Kidney (tissue), 14 donors: ENCODE results near the gene JAM3. TPM values are rescaled to one million over a fixed set of nuclear protein-coding genes. Genes with fewer than 3 reads are reported as not detected.

Experiments
- DNase-seq, 5 donors: peaks; one replicate each; pipeline ENCODE4 v3.0.0-alpha.2; 2013 to 2020
- FAIRE-seq: peaks from 2 replicates; lab custom pipeline; 2012; peaks lifted over from hg19 to GRCh38; lab: Jason Lieb, UNC
- H3K27ac ChIP-seq, 2 donors: one replicate each; pipeline ENCODE4 v1.7.0; 2013; ENCODE audit warnings: low read depth in 2 of 2, low read length in 2 of 2, inconsistent platforms in 1 of 2
- H3K27me3 ChIP-seq: one replicate; pipeline ENCODE4 v1.7.1; 2013; ENCODE audit warnings: low read length, inconsistent platforms; ENCODE audit not compliant: control insufficient read depth, insufficient read depth
- H3K36me3 ChIP-seq, 3 donors: one replicate each; pipeline versions ENCODE4 v1.7.0 to v1.7.1; 2013; ENCODE audit warnings: low read length in 3 of 3, control low read depth in 1 of 3, inconsistent platforms in 1 of 3; ENCODE audit not compliant: insufficient read depth in 3 of 3, control insufficient read depth in 2 of 3
- H3K4me1 ChIP-seq, 3 donors: one replicate each; pipeline versions ENCODE4 v1.7.0 to v1.7.1; 2013; ENCODE audit warnings: low read length in 3 of 3, inconsistent platforms in 1 of 3, low read depth in 1 of 3; ENCODE audit not compliant: control insufficient read depth in 2 of 3, insufficient read depth in 2 of 3
- H3K4me3 ChIP-seq, 3 donors: one replicate each; pipeline versions ENCODE4 v1.7.0 to v1.8.1; 2013; ENCODE audit warnings: low read length in 3 of 3, control low read depth in 1 of 3, inconsistent platforms in 1 of 3
- H3K9ac ChIP-seq, 3 donors: one replicate each; pipeline versions ENCODE4 v1.7.0 to v1.7.1; 2013; ENCODE audit warnings: low read length in 3 of 3, control low read depth in 1 of 3, inconsistent platforms in 1 of 3
- H3K9me3 ChIP-seq, 3 donors: one replicate each; pipeline versions ENCODE4 v1.7.0 to v1.7.1; 2013; ENCODE audit warnings: low read length in 3 of 3, control low read depth in 1 of 3, inconsistent platforms in 1 of 3; ENCODE audit not compliant: control insufficient read depth in 2 of 3, insufficient read depth in 1 of 3
- intact Hi-C: fragments of 100-400 bp; cut with DNase I; formaldehyde crosslinking; loops from one replicate; pipeline ENCODE4 v1.11.1; 2022
- polyA plus RNA-seq: library from polyadenylated mRNA; stranded (reverse); fragments of 350-450 nt; fragmentation: Illumina TruSeq; extraction: RNeasy Lipid Tissue Mini Kit (QIAGEN cat#74804); gene quantifications from one replicate; pipeline ENCODE4 v1.2.3, GENCODE V29; 2014; ENCODE audit warnings: low read depth, low replicate concordance; ENCODE audit not compliant: insufficient read depth
- total RNA-seq: library from RNA; stranded (reverse); fragmentation: NEBNext Ultra II Directional; extraction: Animal tissue kit (Norgen Biotek cat#: 25700); gene quantifications from one replicate; pipeline ENCODE4 v1.2.1, GENCODE V29; 2021
- TF ChIP-seq, protein P1 (sequence below): IDR thresholded peaks from 3 replicates; pipeline ENCODE4 v1.5.1; 2012; ENCODE audit warnings: mild to moderate bottlenecking, moderate library complexity, borderline replicate concordance; ENCODE audit not compliant: insufficient read depth; ENCODE audit errors: extremely low read depth
- donor health status: control.
- donor health status: control.
- donor health status: control.
- donor health status: control.
- donor health status: control.
- donor health status: DM: yes; HTN: yes; CAD: no.
- donor health status: Normal renal cell carcinoma (clear cell type).

JAM3 gene
- total and polyA plus RNA-seq, 2 donors from 2014 or later = 13.3 to 19.5 TPM

- FAIRE-seq = no peak
Observed at GRCh38 chr11:134118006-134118405, 49.1 kb downstream of the JAM3 start.

GRCh38 chr11:134119094-134119493, 50.2 kb downstream of the JAM3 start:
- intact Hi-C loops = no loop called here
- H3K4me3 ChIP-seq = no peak overlapping the region
- H3K27ac ChIP-seq = no peak overlapping the region
- H3K4me1 ChIP-seq = peaks cover 0 to 9% (median 0%) of the 10 kb centered on the region in 3 donors
- FAIRE-seq = no peak
- no peaks in the 10 kb centered on the region for H3K27me3 ChIP-seq
- TF ChIP-seq, protein P1, sequence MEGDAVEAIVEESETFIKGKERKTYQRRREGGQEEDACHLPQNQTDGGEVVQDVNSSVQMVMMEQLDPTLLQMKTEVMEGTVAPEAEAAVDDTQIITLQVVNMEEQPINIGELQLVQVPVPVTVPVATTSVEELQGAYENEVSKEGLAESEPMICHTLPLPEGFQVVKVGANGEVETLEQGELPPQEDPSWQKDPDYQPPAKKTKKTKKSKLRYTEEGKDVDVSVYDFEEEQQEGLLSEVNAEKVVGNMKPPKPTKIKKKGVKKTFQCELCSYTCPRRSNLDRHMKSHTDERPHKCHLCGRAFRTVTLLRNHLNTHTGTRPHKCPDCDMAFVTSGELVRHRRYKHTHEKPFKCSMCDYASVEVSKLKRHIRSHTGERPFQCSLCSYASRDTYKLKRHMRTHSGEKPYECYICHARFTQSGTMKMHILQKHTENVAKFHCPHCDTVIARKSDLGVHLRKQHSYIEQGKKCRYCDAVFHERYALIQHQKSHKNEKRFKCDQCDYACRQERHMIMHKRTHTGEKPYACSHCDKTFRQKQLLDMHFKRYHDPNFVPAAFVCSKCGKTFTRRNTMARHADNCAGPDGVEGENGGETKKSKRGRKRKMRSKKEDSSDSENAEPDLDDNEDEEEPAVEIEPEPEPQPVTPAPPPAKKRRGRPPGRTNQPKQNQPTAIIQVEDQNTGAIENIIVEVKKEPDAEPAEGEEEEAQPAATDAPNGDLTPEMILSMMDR = no peak
- no peak for DNase-seq
- no peaks in the 10 kb centered on the region for H3K36me3 ChIP-seq
- no peak overlapping the region for H3K9ac ChIP-seq
- no peaks in the 10 kb centered on the region for H3K9me3 ChIP-seq

More at GRCh38 chr11:134118006-134118405, 49.1 kb downstream of the JAM3 start:
- Histone ChIP-seq H3K27me3 (no peaks in the 10 kb centered on the region), H3K9me3 (no peaks in the 10 kb centered on the region), H3K9ac (no peak overlapping the region), H3K36me3 (no peaks in the 10 kb centered on the region), H3K4me1 (peaks cover 0 to 9% (median 0%) of the 10 kb centered on the region in 3 donors), H3K27ac (no peak overlapping the region), H3K4me3 (no peak overlapping the region)
- intact Hi-C loops = no loop called here
- no peak for DNase-seq
- TF ChIP-seq, protein P1 = no peak

- peak overlapping the region in 1 of 3 donors; percentile 19 for H3K4me3 ChIP-seq
- intact Hi-C loops = no loop called here
- DNase-seq (peak in 3 of 5 donors; percentile 18 to 82 (median 78)), FAIRE-seq (no peak)
- no peaks in the 10 kb centered on the region for H3K36me3 ChIP-seq
- peak overlapping the region in 1 of 3 donors; percentile 56 for H3K9ac ChIP-seq
- TF ChIP-seq, protein P1 = no peak
- H3K9me3 ChIP-seq = no peaks in the 10 kb centered on the region
- peaks cover 0 to 9% (median 0%) of the 10 kb centered on the region in 3 donors for H3K4me1 ChIP-seq
- no peaks in the 10 kb centered on the region for H3K27me3 ChIP-seq
- H3K27ac ChIP-seq = peak overlapping the region; percentile 51 to 89
Observed at GRCh38 chr11:134120143-134120850, 51.4 kb downstream of the JAM3 start.
